H9 (cell line): ENCODE data around the gene DLX1. TPM values are rescaled to one million over a fixed set of nuclear protein-coding genes. Genes with fewer than 3 reads are reported as not detected.

Experiments used
- DNase-seq: peaks from one replicate; pipeline ENCODE4 v3.0.0-alpha.2; 2017
- H2AFZ ChIP-seq: one replicate; pipeline ENCODE4 v1.6.1; 2013; ENCODE audit warnings: mild to moderate bottlenecking, low read length, control low read depth, moderate library complexity
- H2AK5ac ChIP-seq: 2 replicates; pipeline ENCODE4 v1.6.1; 2013; ENCODE audit warnings: low read length, control low read depth, mixed read lengths; ENCODE audit not compliant: insufficient read length
- H2BK120ac ChIP-seq: one replicate; pipeline ENCODE4 v1.6.1; 2013; ENCODE audit warnings: low read depth, mild to moderate bottlenecking, low read length, control low read depth, inconsistent platforms; ENCODE audit not compliant: poor library complexity, severe bottlenecking
- H2BK12ac ChIP-seq: 2 replicates; pipeline ENCODE4 v1.6.1; 2013; ENCODE audit warnings: low read length, control low read depth, mixed read lengths, low read depth; ENCODE audit not compliant: insufficient read length
- H2BK15ac ChIP-seq: 2 replicates; pipeline ENCODE4 v1.6.1; 2013; ENCODE audit warnings: low read depth, low read length, control low read depth
- H2BK20ac ChIP-seq: one replicate; pipeline ENCODE4 v1.6.1; 2013; ENCODE audit warnings: low read depth, mild to moderate bottlenecking, low read length, control low read depth, inconsistent platforms; ENCODE audit not compliant: poor library complexity, severe bottlenecking
- H2BK5ac ChIP-seq: 2 replicates; pipeline ENCODE4 v1.6.1; 2013; ENCODE audit warnings: low read length, control low read depth, mixed read lengths; ENCODE audit not compliant: insufficient read length
- H3K14ac ChIP-seq: 2 replicates; pipeline ENCODE4 v1.6.1; 2013; ENCODE audit warnings: low read length, control low read depth; ENCODE audit not compliant: insufficient read depth
- H3K18ac ChIP-seq: 2 replicates; pipeline ENCODE4 v1.6.1; 2013; ENCODE audit warnings: low read depth, mild to moderate bottlenecking, mixed read lengths, low read length, control low read depth; ENCODE audit not compliant: insufficient read length
- H3K23ac ChIP-seq: 2 replicates; pipeline ENCODE4 v1.6.1; 2013; ENCODE audit warnings: low read length, control low read depth, mixed read lengths, low read depth; ENCODE audit not compliant: insufficient read length
- H3K23me2 ChIP-seq: 2 replicates; pipeline ENCODE4 v1.6.1; 2013; ENCODE audit warnings: low read depth, mild to moderate bottlenecking, mixed read lengths, low read length, control low read depth; ENCODE audit not compliant: insufficient read length, poor library complexity, severe bottlenecking
- H3K27ac ChIP-seq: 2 replicates; pipeline ENCODE4 v1.5.1; 2013; ENCODE audit warnings: low read length, control low read depth, mixed read lengths, low read depth; ENCODE audit not compliant: insufficient read length
- H3K27me3 ChIP-seq: 2 replicates; pipeline ENCODE4 v1.6.1; 2013; ENCODE audit warnings: low read length, control low read depth, inconsistent platforms; ENCODE audit not compliant: insufficient read depth
- H3K4ac ChIP-seq: 2 replicates; pipeline ENCODE4 v1.6.1; 2013; ENCODE audit warnings: low read depth, mild to moderate bottlenecking, control low read depth, inconsistent platforms, low read length, moderate library complexity
- H3K4me1 ChIP-seq: 2 replicates; pipeline ENCODE4 v1.6.1; 2013; ENCODE audit warnings: low read length, control low read depth, inconsistent platforms; ENCODE audit not compliant: insufficient read depth
- H3K4me2 ChIP-seq: 2 replicates; pipeline ENCODE4 v1.6.1; 2013; ENCODE audit warnings: low read length, control low read depth, mixed read lengths; ENCODE audit not compliant: insufficient read length, insufficient read depth
- H3K56ac ChIP-seq: 2 replicates; pipeline ENCODE4 v1.6.1; 2013; ENCODE audit warnings: low read depth, mild to moderate bottlenecking, mixed read lengths, low read length, control low read depth; ENCODE audit not compliant: insufficient read length
- H3K79me1 ChIP-seq: 2 replicates; pipeline ENCODE4 v1.6.1; 2013; ENCODE audit warnings: low read depth, mild to moderate bottlenecking, moderate library complexity, low read length, control low read depth, inconsistent platforms; ENCODE audit not compliant: insufficient read depth, poor library complexity, severe bottlenecking
- H3K79me2 ChIP-seq: 2 replicates; pipeline ENCODE4 v1.6.1; 2013; ENCODE audit warnings: low read length, control low read depth, inconsistent platforms; ENCODE audit not compliant: insufficient read depth
- H3K9ac ChIP-seq: 2 replicates; pipeline ENCODE4 v1.6.1; 2013; ENCODE audit warnings: low read length, control low read depth, mixed read lengths; ENCODE audit not compliant: insufficient read length; ENCODE audit errors: extremely low read depth
- H3K9me3 ChIP-seq: one replicate; pipeline ENCODE4 v1.6.1; 2013; ENCODE audit warnings: low read depth, low read length, inconsistent platforms; ENCODE audit not compliant: control insufficient read depth
- H3T11ph ChIP-seq: one replicate; pipeline ENCODE4 v1.6.1; 2013; ENCODE audit warnings: mild to moderate bottlenecking, low read length, control low read depth, inconsistent platforms
- H4K20me1 ChIP-seq: one replicate; pipeline ENCODE4 v1.6.1; 2013; ENCODE audit not compliant: control insufficient read depth, insufficient read length, insufficient read depth
- H4K5ac ChIP-seq: 2 replicates; pipeline ENCODE4 v1.6.1; 2013; ENCODE audit warnings: low read depth, mild to moderate bottlenecking, mixed read lengths, low read length, control low read depth; ENCODE audit not compliant: insufficient read length
- H4K8ac ChIP-seq: replicated peaks from 2 replicates; pipeline ENCODE4 v1.6.1; 2013; ENCODE audit warnings: low read length, control low read depth, mixed read lengths, low read depth; ENCODE audit not compliant: insufficient read length
- H4K91ac ChIP-seq: 2 replicates; pipeline ENCODE4 v1.6.1; 2013; ENCODE audit warnings: low read depth, mild to moderate bottlenecking, moderate library complexity, mixed read lengths, low read length, control low read depth; ENCODE audit not compliant: insufficient read length
- H3K27ac Mint-ChIP-seq, 3 experiments: 2 replicates in 2 of 3; 3 replicates in 1 of 3; pipeline ENCODE4 v1.8.0; 2020 to 2021; ENCODE audit warnings: mixed read lengths in 3 of 3, mild to moderate bottlenecking in 1 of 3, moderate library complexity in 1 of 3
- H3K27me3 Mint-ChIP-seq: 2 replicates; pipeline ENCODE4 v1.8.0; 2021; ENCODE audit warnings: low read depth, mild to moderate bottlenecking, moderate library complexity, mixed read lengths
- H3K36me3 Mint-ChIP-seq, 3 experiments: 2 replicates in 2 of 3; 3 replicates in 1 of 3; pipeline ENCODE4 v1.8.0; 2020 to 2021; ENCODE audit warnings: low read depth in 3 of 3, mixed read lengths in 3 of 3; ENCODE audit not compliant: insufficient read depth in 1 of 3
- H3K4me1 Mint-ChIP-seq, 2 experiments: 2 replicates each; pipeline ENCODE4 v1.8.0; 2020; ENCODE audit warnings: mixed read lengths in 2 of 2
- H3K4me3 Mint-ChIP-seq, 2 experiments: 2 replicates in 1 of 2; 3 replicates in 1 of 2; pipeline ENCODE4 v1.8.0; 2020 to 2021; ENCODE audit warnings: mild to moderate bottlenecking in 2 of 2, mixed read lengths in 2 of 2, moderate library complexity in 1 of 2
- H3K9me3 Mint-ChIP-seq, 2 experiments: 2 replicates in 1 of 2; 3 replicates in 1 of 2; pipeline ENCODE4 v1.8.0; 2020; ENCODE audit warnings: mild to moderate bottlenecking in 2 of 2, mixed read lengths in 2 of 2, moderate library complexity in 1 of 2
- WGBS: extraction: QIAGEN DNeasy Blood & Tissue Kit; methylation state at CpG from one replicate; pipeline ENCODE4 v1.1.7; 2013; ENCODE audit warnings: missing lambda C conversion rate, low lambda C conversion rate, mixed read lengths; ENCODE audit not compliant: insufficient read length; ENCODE audit errors: extremely low coverage; 5-methylcytosine and 5-hydroxymethylcytosine counted together
- total RNA-seq: library from RNA; stranded (reverse); gene quantifications from 2 replicates; pipeline ENCODE4 v1.2.1, GENCODE V29; 2021
- TF ChIP-seq, protein P1 (sequence below): fragments of 200-600 bp; sonication (generic); conservative IDR thresholded peaks from 3 replicates; pipeline ENCODE4 v1.8.0; 2021; ENCODE audit warnings: antibody characterized with exemption, mild to moderate bottlenecking

The DLX1 gene
- total RNA-seq, 1 experiment from 2014 or later: not detected

DNA sequence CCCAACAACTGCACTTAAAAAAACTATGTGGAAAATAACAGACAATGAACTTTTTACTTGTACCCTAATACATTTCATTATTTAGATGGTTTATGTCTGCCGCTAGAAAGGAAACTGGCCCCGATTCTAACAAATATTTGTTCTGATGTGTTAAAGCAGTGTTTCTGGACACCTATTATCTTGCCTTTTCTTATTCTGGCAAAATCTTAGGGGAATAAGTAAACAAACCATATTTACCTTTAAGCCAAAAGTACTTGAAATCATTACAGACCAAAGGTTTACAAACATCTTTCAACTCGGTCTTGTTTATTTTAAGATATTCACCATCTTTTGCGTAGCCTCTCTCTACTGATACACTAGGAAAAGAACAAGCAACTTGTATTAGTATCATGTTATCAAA, 11.8 kb upstream of the DLX1 start:
- Histone ChIP-seq H4K91ac (no peak overlapping the region), H3K56ac (no peak overlapping the region), H3K4ac (no peak overlapping the region), H3T11ph (no peak overlapping the region), H2BK20ac (no peak overlapping the region), H3K23me2 (no peaks in the 10 kb centered on the region), H3K79me2 (no peaks in the 10 kb centered on the region), H2AFZ (no peak overlapping the region), H2BK5ac (no peak overlapping the region), H3K18ac (no peak overlapping the region), H4K5ac (no peak overlapping the region), H3K27me3 (peaks cover 3% of the 10 kb centered on the region; the same call in 1 of the 2 replicates), H3K4me2 (no peak overlapping the region), H2BK15ac (no peak overlapping the region), H3K23ac (no peak overlapping the region), H3K14ac (no peak overlapping the region), H2AK5ac (no peak overlapping the region), H3K79me1 (no peaks in the 10 kb centered on the region), H4K8ac (no peak overlapping the region), H4K20me1 (no peaks in the 10 kb centered on the region), H3K27ac (no peak overlapping the region), H2BK120ac (no peak overlapping the region), H3K9ac (no peak overlapping the region), H2BK12ac (no peak overlapping the region), H3K4me1 (peaks cover 2% of the 10 kb centered on the region; the same call in 1 of the 2 replicates), H3K9me3 (no peaks in the 10 kb centered on the region)
- H3K36me3 Mint-ChIP-seq: peaks cover 0 to 4% (median 0%) of the 10 kb centered on the region in 3 experiments; a peak in 2 of 7 replicates
- H3K4me1 Mint-ChIP-seq: no peaks in the 10 kb centered on the region
- TF ChIP-seq, protein P1, sequence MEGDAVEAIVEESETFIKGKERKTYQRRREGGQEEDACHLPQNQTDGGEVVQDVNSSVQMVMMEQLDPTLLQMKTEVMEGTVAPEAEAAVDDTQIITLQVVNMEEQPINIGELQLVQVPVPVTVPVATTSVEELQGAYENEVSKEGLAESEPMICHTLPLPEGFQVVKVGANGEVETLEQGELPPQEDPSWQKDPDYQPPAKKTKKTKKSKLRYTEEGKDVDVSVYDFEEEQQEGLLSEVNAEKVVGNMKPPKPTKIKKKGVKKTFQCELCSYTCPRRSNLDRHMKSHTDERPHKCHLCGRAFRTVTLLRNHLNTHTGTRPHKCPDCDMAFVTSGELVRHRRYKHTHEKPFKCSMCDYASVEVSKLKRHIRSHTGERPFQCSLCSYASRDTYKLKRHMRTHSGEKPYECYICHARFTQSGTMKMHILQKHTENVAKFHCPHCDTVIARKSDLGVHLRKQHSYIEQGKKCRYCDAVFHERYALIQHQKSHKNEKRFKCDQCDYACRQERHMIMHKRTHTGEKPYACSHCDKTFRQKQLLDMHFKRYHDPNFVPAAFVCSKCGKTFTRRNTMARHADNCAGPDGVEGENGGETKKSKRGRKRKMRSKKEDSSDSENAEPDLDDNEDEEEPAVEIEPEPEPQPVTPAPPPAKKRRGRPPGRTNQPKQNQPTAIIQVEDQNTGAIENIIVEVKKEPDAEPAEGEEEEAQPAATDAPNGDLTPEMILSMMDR: no peak
- no peaks in the 10 kb centered on the region for H3K9me3 Mint-ChIP-seq
- WGBS: no CpG with 5 or more reads among the region's 4 CpGs
- H3K27ac Mint-ChIP-seq: no peak overlapping the region
- no peak overlapping the region for H3K4me3 Mint-ChIP-seq
- H3K27me3 Mint-ChIP-seq: peaks cover 32% of the 10 kb centered on the region
- no peak for DNase-seq
